Measurements from ENCODE around the gene CBX4.
A peak's percentile ranks its signal among the peaks of the same experiment; 100 is the strongest.

Gene CBX4

DNA sequence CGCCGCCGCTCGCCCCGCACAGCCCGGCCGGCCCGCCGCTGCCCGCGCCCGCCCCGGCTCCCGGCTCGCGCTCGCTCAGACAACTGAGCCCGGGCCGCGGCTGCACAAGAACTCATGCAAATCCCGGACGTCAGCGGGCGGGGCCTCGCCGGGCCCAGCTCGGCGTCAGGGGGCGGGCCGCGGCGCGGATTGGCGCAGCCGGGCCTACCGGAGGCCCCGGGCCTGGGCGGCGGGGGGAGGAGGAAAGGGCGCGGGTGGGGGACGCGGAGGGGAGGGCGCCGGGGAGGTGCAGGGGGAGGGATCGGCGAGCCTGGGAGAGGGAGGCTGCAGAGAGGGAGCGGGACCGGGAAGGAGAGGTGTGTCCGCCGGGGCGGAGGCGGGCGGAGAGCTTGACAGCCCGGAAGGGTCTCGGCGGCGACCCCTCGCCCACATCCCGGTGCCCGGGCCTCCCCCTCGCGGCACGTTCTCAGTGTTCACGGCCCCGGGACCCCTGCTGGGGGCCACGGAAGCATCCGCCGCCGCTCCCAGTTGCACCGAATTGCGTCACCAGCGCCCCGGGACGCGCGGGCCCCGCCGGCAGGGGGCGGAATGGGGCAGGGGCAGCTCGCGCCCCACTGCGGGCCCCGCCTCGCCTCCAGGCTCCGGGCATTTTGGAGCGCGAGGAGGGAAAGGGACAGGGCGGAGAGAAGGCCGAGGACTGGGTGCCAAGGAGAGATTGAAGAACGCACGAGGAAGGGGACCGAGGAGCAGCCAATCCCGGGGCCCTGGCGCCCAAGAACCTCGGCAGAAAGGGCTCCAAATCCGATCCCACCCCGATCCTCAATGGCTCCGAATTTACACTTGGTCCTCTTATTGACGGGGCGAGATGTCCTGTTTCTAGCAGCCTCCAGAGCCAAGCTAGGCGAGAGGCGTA is at the start of gene CBX4:
TSS of gene CBX4 (minus strand) at position 85 of the 913 bp plus-strand sequence. CDS start 189 bp downstream, outside the sequence.
- no peaks in the 10 kb centered on the region for H3K9me3 Mint-ChIP-seq
- peaks cover 48% of the 10 kb centered on the region for H3K4me1 Mint-ChIP-seq (ENCODE audit: low read depth)
- peak within 1 kb of the TSS; percentile 88 for H3K4me3 Mint-ChIP-seq
- DNase-seq: peak; percentile 93
- peak within 1 kb of the TSS; percentile 86 for H3K27ac Mint-ChIP-seq
- H3K27me3 Mint-ChIP-seq: peaks cover 36% of the 10 kb centered on the region
- peaks cover 15% of the 10 kb centered on the region for H3K36me3 Mint-ChIP-seq (ENCODE audit: low read depth)

DNA sequence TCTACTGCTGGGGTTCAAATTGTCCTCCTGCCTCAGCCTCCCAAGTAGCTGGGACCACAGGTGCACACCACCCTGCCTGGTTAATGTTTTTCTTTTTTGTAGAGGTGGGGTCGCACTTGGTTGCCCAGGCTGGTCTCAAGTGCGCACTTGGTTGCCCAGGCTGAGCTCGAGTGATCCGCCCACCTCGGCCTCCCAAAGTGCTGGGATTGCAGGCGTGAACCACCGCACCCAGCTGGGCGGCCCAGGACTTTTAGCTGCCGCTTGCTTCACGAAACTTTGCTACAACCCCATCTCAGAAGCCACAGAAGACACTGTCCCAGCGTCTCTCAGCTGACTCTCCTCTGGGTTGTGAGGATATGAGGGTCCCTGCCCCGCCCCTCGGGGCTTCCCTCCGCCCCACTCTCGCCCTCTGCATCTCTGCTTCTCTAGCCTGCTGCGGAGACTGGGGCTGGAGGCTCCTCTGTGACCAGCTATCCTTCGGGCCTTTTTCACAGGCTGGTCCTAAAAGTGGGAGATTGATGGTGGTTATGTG is 48.8 kb upstream of the CBX4 start:
- no peaks in the 10 kb centered on the region for H3K36me3 Mint-ChIP-seq (ENCODE audit: low read depth)
- no peaks in the 10 kb centered on the region for H3K4me1 Mint-ChIP-seq (ENCODE audit: low read depth)
- no peak overlapping the region for H3K4me3 Mint-ChIP-seq
- no peaks in the 10 kb centered on the region for H3K9me3 Mint-ChIP-seq
- H3K27ac Mint-ChIP-seq: no peak overlapping the region
- H3K27me3 Mint-ChIP-seq: peaks cover 66% of the 10 kb centered on the region
- no peak for DNase-seq

GRCh38 chr17:79887451-79887991 is 48.3 kb upstream of the CBX4 start:
- Mint-ChIP-seq H3K27me3 (peaks cover 62% of the 10 kb centered on the region), H3K27ac (no peak overlapping the region), H3K4me3 (no peak overlapping the region), H3K36me3 (ENCODE audit: low read depth) (no peaks in the 10 kb centered on the region), H3K4me1 (ENCODE audit: low read depth) (no peaks in the 10 kb centered on the region), H3K9me3 (no peaks in the 10 kb centered on the region)
- no peak for DNase-seq

DNA sequence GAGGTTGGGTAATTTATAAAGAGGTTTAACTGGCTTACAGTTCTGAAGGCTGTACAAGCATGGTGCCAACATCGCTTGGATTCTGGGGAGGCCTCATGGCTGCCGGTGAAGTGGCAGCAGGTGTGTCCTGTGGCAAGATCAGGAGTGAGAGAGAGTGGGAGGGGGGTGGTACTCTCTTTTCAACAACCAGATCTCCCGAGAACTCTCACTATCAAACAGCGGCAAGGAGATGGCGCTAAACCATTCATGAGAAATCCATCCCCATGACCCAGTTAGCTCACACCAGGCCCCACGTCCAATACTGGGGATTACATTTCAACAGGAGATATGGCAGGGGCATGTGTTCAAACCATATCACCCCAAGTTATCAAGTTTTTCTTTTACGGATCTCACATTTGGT is 44.0 kb upstream of the CBX4 start:
- H3K36me3 Mint-ChIP-seq (ENCODE audit: low read depth): no peaks in the 10 kb centered on the region
- H3K27me3 Mint-ChIP-seq: peaks cover 36% of the 10 kb centered on the region
- no peaks in the 10 kb centered on the region for H3K4me1 Mint-ChIP-seq (ENCODE audit: low read depth)
- H3K27ac Mint-ChIP-seq: no peak overlapping the region
- no peak overlapping the region for H3K4me3 Mint-ChIP-seq
- no peaks in the 10 kb centered on the region for H3K9me3 Mint-ChIP-seq
- DNase-seq: no peak

DNA sequence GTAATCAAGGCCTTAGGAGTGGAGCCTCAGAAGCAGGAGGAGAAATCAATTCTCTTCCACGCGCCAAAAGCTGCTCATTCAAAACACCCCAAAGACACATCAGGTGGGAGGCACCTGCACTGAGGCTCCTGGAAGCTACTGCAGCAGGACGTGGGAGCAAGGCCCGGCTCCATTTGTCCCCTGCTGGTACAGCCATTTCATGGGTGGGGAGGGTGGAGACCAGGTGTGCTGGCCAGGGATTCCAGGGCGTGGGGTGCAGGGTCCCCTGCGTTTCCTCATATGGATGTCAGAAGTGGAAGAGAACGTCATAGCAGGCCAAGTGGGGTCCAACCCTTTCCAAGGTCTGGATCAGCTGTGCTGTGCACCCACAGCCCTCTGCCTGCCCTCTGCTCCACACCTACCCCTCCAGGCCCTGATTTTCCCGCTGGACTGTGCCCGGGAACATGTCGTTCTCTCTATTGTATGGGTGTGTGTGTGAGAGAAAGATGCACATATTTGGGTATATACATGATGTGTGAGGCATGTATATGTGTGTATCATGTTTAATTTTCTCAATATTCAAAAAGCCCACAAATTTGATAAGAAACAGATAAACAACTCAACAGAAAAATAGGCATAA is 39.2 kb upstream of the CBX4 start:
- DNase-seq: no peak
- H3K4me1 Mint-ChIP-seq (ENCODE audit: low read depth): no peaks in the 10 kb centered on the region
- no peaks in the 10 kb centered on the region for H3K36me3 Mint-ChIP-seq (ENCODE audit: low read depth)
- no peaks in the 10 kb centered on the region for H3K9me3 Mint-ChIP-seq
- H3K27me3 Mint-ChIP-seq: peaks cover 17% of the 10 kb centered on the region
- no peak overlapping the region for H3K27ac Mint-ChIP-seq
- H3K4me3 Mint-ChIP-seq: no peak overlapping the region

GRCh38 chr17:79877041-79877440 is 37.8 kb upstream of the CBX4 start:
- no peaks in the 10 kb centered on the region for H3K36me3 Mint-ChIP-seq (ENCODE audit: low read depth)
- DNase-seq: no peak
- H3K27ac Mint-ChIP-seq: no peak overlapping the region
- peaks cover 16% of the 10 kb centered on the region for H3K27me3 Mint-ChIP-seq
- no peaks in the 10 kb centered on the region for H3K9me3 Mint-ChIP-seq
- no peak overlapping the region for H3K4me3 Mint-ChIP-seq
- H3K4me1 Mint-ChIP-seq (ENCODE audit: low read depth): peaks cover 3% of the 10 kb centered on the region

GRCh38 chr17:79875511-79875910 is 36.3 kb upstream of the CBX4 start:
- Mint-ChIP-seq H3K27ac (no peak overlapping the region), H3K4me1 (ENCODE audit: low read depth) (peaks cover 3% of the 10 kb centered on the region), H3K36me3 (ENCODE audit: low read depth) (no peaks in the 10 kb centered on the region), H3K9me3 (no peaks in the 10 kb centered on the region), H3K4me3 (no peak overlapping the region), H3K27me3 (peaks cover 14% of the 10 kb centered on the region)
- no peak for DNase-seq

DNA sequence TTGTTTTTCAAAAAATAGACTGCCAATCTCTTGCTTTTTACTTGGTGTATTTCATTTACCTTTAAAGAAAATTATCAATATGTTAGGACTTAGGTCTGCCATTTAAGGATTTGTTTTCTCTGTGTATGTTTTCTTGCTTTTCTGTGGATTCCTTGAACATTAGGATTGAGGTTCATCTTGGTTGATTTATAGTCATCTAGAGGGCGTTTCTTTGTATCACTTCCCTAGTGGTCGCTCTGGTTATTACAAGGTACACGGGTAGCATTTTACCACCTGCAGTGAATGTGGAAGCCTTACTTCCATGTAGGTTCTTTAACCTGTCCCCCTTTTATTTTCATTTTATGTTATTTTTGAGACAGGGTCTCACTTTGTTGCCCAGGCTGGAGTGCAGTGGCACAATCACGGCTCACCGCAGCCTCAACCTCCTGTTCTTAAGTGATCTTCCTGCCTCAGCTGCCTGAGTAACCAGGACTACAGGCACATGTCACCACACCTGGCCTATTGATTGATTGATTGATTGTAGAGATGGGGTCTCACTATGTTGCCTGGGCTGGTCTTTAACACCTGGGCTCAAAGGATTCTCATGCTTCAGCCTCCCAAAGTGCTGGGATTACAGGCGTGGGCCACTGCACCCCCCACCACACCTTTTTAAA is 35.2 kb upstream of the CBX4 start:
- no peak for DNase-seq
- Mint-ChIP-seq H3K4me1 (ENCODE audit: low read depth) (peaks cover 3% of the 10 kb centered on the region), H3K36me3 (ENCODE audit: low read depth) (no peaks in the 10 kb centered on the region), H3K27me3 (peaks cover 10% of the 10 kb centered on the region), H3K4me3 (no peak overlapping the region), H3K27ac (no peak overlapping the region), H3K9me3 (no peaks in the 10 kb centered on the region)

DNA sequence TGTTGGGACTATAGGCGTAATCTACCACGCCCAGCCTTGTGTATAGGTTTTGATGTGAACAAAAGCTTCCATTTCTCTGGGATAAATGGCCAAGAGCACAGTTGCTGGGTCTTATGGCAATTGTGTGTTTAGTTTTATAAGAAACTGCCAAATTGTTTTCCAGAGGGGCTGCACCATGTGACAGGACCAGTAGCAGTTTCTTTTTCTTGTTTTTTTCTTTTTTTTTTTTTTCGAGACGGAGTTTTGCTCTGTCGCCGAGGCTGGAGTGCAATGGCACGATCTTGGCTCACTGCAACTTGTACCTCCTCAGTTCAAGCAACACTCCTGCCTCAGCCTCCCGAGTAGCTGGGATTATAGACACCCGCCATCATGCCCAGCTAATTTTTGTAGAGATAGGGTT is 34.3 kb upstream of the CBX4 start:
- H3K36me3 Mint-ChIP-seq (ENCODE audit: low read depth): no peaks in the 10 kb centered on the region

GRCh38 chr17:79872762-79873161 is 33.5 kb upstream of the CBX4 start:
- Mint-ChIP-seq H3K4me3 (no peak overlapping the region), H3K27ac (no peak overlapping the region), H3K9me3 (no peaks in the 10 kb centered on the region), H3K36me3 (ENCODE audit: low read depth) (no peaks in the 10 kb centered on the region), H3K4me1 (ENCODE audit: low read depth) (peaks cover 3% of the 10 kb centered on the region), H3K27me3 (peaks cover 10% of the 10 kb centered on the region)
- DNase-seq: no peak

More for the DNA sequence above, 34.3 kb upstream of the CBX4 start:
- peaks cover 3% of the 10 kb centered on the region for H3K4me1 Mint-ChIP-seq (ENCODE audit: low read depth)
- H3K27me3 Mint-ChIP-seq: peaks cover 10% of the 10 kb centered on the region
- no peaks in the 10 kb centered on the region for H3K9me3 Mint-ChIP-seq
- no peak overlapping the region for H3K4me3 Mint-ChIP-seq
- no peak for DNase-seq
- H3K27ac Mint-ChIP-seq: no peak overlapping the region

- H3K36me3 Mint-ChIP-seq (ENCODE audit: low read depth): no peaks in the 10 kb centered on the region
- H3K4me3 Mint-ChIP-seq: no peak overlapping the region
- H3K4me1 Mint-ChIP-seq (ENCODE audit: low read depth): peaks cover 13% of the 10 kb centered on the region
- H3K9me3 Mint-ChIP-seq: no peaks in the 10 kb centered on the region
- H3K27me3 Mint-ChIP-seq: peaks cover 10% of the 10 kb centered on the region
- no peak for DNase-seq
- no peak overlapping the region for H3K27ac Mint-ChIP-seq
Observed at GRCh38 chr17:79871131-79871530, 31.9 kb upstream of the CBX4 start.

DNA sequence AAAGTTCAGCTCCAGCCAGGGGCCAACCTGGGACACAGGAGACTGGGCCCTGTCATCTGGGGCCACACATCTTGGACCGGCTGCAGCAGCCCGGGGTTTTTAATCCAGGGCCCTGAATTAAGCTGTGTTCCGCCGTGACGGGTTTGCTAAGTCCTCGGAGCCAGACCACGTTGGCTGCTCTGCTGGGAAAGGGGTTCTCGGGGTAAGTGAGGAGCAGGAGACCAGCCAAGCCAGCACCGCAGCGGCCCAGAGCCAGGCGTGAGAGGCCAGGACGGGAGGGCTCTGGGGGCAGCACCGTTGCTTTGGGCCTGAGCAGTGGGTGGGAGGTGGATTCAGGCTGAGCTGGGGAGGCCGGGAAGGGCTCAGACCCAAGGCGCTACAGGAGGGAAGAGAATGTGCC is 31.3 kb upstream of the CBX4 start:
- no peak for DNase-seq
- Mint-ChIP-seq H3K4me3 (no peak overlapping the region), H3K9me3 (no peaks in the 10 kb centered on the region), H3K4me1 (ENCODE audit: low read depth) (peaks cover 15% of the 10 kb centered on the region), H3K27ac (no peak overlapping the region), H3K27me3 (peaks cover 10% of the 10 kb centered on the region), H3K36me3 (ENCODE audit: low read depth) (no peaks in the 10 kb centered on the region)

DNA sequence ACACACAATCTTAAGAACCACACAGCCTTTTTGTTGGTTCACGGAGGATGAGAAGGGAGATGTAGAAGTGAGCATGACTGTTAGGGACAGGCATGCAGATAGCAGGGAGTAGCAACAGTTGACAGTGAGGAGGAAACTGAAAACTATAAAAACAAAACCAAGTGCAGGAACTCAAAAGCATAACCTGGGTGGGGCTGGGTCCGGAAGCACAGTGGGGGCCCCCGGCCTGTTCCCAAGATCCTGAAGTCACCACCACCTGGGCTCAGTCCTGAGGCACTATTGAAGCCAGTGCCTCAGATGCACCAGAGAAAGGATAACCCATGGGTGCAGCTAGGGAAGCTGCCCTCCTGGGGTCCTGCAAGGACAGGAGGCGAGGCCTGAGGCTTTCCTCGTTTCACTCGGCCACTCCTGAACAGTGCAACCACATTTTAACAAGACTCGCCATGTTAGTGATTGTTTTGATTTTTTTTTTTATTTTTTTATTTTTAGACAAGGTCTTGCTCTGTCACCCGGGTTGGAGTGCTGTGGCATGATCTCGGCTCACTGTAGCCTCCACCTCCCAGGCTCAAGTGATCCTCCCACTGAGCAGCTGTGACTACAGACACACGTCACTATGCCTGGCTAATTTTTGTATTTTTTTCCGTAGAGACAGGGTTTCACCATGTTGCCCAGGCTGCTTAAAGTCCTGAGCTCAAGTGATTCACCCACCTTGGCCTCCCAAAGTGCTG is 27.7 kb upstream of the CBX4 start:
- no peak for DNase-seq

More for the DNA sequence above, 27.7 kb upstream of the CBX4 start:
- Mint-ChIP-seq H3K4me3 (no peak overlapping the region), H3K36me3 (ENCODE audit: low read depth) (no peaks in the 10 kb centered on the region), H3K27me3 (peaks cover 20% of the 10 kb centered on the region), H3K27ac (peak overlapping the region; percentile 26), H3K4me1 (ENCODE audit: low read depth) (peaks cover 13% of the 10 kb centered on the region), H3K9me3 (no peaks in the 10 kb centered on the region)
